HG02884 (cell line): ENCODE results near the gene HELQ.
"Not testable (repeated sequence)": the region's sequence is repeated elsewhere in the genome, so short reads cannot be mapped to it uniquely, and the experiment has no call there.

ENCODE experiments used
- ATAC-seq: cut with Tn5 transposase; IDR thresholded peaks from one replicate; pipeline ENCODE4 v1.9.1; 2021; ENCODE audit warnings: mild to moderate bottlenecking, moderate library complexity; ENCODE audit not compliant: unreplicated experiment

The HELQ gene

DNA sequence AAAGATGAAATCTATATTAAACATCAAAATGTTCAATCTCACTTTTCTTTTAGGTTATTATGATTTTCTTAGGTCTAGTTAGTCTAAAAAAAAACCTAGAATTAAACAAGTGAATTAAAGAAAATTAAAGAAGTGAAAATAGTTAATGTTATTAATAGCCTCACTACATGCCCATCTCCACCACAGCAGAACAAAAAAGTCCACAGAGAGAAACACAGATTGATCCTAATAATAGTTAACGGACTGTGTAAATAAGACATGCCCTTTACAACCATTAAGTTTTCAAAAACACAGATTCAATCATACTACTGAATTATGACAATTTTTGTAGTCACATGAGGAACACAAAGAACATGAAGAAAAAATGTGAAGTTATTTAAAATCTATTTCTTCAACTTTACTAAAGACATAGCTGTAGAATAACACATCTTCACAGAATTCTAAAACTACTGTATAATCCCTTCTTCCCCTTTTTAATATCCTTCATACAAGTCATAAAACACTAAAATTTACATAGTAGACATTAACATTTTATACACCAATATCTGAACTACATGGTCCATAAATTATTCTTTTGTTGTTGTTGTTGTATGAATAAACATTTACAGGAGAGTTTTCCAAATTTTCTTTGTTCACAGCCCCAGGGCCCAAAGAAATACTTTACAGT lies 15.3 kb downstream of the HELQ start:
- no peak for ATAC-seq

DNA sequence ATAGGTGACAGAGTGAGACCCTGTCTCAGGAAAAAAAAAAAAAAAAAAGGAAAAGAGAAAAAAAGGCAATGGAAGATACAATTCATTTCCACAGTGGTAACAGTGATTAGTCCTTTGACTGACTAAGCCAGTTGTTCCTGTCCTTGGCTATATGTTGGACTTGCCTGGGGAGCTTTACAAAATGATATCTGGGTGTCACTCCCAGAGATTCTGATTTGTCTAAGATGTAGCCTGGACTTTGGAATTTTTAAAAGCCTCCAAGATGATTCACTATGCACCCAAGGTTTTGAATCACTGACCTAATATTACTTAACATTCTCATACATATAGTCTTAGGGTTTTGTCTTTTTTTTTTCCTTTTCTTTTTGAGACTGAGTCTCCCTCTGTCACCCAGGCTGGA lies 16.9 kb downstream of the HELQ start:
- no peak for ATAC-seq

DNA sequence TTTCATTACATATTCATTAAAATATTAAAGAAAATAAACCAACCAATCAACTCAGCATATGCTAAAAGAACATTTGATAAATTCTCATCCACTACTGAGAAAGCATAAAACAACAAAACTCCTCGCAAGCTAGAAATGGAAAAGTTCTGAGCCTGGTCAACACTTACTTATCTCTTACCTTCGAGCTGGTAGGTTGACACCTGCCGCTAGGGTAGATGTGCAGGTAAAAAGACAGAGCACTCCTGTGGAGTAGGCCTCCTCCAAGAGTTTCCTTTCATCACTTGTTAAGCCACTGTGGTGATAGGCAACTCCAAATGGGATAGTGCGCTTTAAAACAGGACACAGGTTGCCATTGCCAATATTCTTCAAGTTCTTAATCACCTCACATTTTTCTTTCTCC lies 18.9 kb downstream of the HELQ start:
- no peak for ATAC-seq

DNA sequence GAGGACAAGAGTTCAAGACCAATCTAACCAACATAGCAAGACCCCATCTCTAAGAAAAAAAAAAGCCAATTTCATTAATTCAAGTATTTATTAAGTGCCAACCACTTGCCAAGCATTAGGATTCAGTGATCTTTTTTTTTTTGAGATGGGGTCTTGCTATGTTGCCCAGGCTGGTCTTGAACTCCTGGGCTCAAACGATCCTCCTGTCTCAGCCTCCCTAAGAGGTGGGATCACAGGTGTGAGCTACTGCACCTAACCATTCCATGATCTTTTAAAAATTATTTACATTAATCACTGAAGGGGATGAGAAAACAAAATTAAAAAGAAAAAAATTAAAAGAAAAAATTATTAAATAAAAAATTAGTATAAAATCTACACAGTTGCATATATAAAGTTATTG lies 24.4 kb downstream of the HELQ start:
- no peak for ATAC-seq

DNA sequence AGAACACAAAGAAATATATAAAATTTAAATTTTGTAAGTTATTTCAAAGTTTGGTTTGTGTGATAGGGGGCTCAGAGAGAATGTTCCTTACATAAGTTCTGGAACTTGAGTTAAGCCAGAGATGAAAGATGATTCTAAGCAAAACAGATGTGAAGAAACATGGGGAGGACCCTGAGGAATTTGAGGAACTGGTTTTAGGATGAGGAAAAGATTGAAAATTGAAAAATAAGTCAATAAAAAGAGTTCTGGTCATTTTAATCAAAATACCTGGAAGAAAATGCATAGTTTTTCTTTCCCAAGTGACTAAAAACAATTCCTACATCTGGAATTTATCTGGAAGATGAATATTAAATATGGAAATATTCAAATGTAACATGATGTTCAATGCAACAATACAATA lies 37.4 kb downstream of the HELQ start:
- ATAC-seq = no peak

DNA sequence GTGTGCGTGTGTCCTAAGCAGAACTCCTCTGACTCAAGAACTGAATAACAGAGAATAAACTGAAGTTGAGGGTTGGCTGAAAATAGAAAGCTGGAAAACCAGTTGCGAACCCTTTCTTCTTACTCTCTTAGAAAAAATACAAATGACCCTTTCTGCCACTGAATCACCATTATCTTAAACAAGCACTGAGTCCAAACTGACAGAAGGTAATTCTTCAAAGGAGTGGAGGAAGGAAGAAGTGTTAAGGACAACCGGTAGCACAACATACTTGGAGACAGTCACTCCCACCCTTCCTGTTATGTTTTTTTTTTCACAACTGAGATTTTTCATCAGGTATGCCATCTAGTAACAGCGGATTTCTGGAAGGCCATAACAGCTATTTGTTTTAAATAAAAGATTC lies 38.1 kb downstream of the HELQ start:
- no peak for ATAC-seq

DNA sequence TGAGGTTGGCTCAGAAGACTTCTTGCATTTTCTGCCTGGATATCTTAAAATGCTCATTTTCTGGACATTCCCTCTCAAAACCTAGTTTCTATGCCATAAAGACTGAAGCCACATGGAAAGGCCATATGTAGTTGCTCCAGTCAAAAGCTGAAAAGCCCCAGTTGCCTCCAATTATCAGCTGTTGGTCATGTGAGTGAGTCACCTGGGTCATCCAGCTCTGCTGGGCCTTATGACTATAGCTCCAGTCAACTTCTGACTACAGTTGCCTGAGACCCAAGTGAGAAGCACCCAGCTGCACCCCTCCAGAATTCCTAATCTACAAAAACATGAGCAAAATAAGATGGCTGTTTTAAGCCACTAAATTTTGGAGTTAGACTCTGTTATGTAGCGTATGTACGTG lies 41.9 kb downstream of the HELQ start:
- no peak for ATAC-seq

DNA sequence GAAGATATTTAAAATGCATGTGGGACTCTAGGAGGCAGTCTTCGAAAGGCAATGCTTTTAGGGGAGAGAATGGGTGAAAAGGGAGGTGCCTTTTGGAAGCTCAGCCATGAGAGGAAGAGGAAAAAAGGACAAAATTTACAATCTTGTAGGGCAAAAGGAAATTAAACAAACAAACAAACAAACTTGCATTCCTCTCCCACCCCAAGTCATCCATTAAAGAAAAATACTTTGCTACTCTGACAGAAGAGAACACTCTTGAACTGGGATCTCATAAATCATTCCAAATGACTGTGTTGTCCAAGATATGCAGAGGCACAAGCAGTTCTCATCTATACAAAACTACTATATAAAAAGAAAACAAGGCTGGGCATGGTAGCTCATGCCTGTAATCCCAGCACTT lies 46.7 kb downstream of the HELQ start:
- no peak for ATAC-seq

DNA sequence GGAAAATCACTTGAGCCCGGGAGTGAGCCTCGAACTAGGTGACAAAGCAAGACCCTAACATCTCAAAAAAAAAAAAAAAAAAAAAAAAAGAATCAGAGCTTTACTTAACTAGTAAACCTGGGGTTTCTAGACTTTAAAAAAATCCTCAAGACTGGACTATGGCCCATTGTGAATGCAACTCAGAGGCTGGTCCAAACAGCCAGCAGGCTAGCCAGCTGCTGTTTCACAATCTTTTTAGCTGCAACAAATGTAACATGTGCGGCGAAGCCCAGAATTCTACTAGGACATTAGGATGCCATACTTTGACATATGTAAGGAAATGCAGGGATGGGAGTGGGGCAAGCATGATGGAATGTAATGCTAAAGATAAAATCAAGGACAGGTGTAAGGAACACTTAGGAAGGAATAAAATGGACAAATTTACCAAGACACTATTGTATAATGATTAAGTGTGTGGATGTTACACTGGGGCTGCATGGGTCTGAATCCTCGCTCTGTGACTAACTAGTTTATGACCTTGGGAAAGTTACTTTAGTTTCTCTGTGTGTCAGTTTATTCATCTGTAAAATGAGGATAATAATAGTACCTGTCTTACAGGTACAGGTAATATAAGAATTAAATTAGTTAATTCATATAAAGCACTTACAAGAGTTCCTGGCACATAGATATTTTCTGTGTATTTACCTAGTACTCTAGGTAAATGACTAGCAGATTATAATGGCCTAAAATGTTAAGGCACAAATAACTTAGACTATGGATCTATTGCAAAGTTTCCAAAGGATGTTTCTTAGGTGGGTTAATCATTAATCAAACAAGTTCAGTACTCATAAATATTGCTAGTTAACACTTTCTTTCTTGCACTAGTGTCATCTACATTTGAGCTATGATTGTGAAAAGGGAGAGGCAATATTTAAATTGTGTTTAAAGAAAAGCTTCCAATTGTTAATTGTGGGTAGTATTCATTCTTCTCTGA lies 49.5 kb downstream of the HELQ start:
- no peak for ATAC-seq

DNA sequence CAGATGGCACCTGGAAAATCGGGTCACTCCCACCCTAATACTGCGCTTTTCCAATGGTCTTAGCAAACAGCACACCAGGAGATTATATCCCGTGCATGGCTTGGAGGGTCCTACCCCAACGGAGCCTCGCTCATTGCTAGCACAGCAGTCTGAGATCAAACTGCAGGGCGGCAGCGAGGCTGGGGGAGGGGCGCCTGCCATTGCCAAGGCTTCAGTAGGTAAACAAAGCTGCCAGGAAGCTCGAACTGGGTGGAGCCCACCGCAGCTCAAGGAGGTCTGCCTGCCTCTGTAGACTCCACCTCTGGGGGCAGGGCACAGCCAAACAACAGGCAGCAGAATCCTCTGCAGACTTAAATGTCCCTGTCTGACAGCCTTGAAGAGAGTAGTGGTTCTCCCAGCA lies 57.5 kb downstream of the HELQ start:
- ATAC-seq = not testable (repeated sequence)

DNA sequence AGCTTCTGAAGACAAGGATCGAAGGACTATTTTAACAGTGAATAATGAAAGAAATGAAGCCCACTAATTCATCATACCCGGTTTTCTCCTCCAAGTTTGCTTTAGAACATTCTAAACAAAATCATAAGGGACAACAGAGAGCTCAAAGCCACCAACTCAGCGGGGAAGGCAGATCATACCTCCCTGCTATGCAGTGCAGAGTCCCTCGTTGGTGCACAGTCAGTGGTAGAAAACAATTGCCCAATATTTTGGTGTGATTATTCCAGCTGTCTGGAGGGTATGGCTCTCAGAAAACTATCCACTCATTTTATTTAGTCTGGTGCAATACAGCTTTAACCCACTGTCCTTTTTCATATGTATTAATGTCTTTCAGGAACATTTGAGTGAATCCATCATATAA lies 61.7 kb downstream of the HELQ start:
- ATAC-seq = no peak

DNA sequence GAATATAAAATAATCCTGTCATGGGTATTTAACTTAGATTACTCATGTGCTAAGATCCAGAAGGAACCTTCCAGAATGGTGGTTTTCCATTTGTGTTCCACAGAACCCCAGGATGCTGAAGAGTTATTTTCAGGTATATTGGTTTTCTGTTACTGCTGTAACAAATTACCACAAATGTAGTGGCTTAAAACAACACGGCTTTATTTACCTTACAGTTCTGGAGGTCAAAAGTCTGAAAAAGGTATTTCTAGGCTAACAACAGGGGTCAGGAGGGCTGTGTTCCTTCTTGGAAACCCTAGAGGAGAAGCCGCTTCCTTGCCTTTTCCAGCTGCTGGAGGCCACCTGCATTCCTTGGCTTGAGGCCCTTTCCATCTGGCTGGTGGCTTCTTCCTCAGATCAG lies 63.1 kb downstream of the HELQ start:
- no peak for ATAC-seq

DNA sequence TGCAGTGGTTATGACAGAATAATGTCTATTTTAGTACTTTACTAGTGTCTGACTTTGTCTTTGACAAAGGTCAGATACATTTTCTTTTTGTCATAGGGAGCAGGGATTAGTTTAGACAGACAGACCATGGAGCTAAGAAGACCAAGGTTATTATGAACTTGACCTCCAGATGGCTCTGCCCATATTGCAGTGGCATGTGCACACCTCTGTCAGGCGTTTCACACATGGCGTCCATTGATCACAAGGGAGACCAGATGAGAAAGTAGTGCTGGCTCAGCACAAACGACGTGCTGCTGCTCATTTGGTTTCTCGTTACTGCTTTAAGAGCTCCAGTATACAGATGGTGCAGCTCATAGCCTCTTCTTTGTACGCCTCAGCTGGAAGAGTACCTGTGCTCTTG lies 64.7 kb downstream of the HELQ start:
- ATAC-seq = no peak

DNA sequence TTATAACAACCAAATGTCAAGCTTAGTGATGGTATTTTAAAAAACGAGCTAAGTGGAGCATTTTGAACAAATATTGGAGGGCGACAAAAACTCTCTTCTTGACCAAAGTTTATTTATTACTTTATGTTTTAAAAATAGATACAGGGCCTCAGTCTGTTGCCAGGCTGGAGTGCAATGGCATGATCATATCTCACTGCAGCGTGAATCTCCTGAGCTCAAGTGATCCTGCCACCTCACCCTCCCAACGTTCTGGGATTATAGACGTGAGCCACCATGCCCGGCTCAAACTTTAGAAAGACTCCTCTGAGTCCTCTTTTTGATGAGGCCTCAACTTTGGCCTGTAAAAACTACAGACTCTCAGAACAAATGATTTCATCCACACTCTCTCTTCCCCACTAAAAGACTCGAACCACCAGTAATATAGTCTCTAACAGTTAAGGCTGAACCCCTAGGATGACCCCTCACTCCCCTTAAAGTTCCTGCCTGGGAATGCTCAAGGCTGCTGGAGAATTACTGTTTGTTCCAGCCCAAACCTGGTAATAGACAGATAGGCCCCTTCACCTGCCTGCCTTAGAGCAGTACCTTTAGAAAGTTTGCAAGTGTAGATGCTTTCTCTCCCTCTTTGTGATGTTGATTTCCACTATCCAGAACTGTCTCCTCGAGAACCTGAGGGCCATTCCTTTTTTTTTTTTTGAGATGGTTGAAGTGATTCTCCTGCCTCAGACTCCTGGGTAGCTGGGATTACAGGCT lies 65.7 kb downstream of the HELQ start:
- no peak for ATAC-seq

DNA sequence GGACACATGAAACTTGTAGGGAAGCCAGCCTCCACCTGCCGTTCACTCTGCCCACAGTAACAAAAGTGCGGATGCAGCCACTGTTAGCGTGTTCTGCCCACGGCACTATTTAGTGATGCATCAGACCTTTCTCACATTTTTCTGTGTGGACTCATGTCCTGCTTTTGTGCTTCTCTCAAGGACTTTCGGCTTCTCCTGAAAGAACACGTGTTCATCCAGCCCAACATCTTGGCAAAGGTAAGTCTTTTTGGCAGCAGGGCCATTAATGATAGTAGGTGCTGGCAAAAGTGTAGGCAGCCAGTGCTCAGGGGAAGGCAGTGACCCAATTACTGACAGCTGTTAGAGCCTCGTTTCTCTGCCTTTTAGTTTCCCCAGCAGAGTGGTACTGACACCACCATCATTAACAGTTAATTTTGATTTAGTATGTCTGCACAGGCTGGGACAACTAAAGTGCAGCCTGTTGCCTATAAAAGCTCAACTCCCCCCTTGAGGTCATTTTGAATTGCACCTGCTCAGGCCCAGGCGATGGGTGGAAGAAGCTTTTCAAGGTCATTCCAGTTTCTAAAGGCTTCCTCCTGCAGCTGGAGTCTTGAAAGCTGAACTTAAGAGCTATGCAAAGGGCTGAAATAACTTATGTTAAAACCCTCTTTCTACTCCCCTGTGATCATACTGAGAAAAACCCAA lies 66.4 kb downstream of the HELQ start:
- ATAC-seq = no peak

DNA sequence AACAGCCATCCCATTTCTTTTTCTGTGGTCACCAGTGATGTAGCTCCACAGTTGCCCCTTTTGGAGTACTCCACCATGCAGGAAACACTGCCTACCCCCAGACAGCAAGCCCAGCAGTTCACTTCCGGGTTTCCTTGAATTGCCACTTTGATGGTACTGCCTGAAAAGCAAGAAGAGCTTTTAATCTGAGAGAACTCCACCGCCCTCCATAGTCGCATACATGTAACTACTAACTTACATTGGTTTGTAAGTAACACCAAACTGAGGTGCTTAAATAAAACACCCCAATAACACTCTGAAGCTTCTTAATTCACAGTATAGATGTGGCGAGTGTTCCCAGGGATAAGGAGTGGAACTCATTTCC lies 67.3 kb downstream of the HELQ start:
- ATAC-seq = no peak

DNA sequence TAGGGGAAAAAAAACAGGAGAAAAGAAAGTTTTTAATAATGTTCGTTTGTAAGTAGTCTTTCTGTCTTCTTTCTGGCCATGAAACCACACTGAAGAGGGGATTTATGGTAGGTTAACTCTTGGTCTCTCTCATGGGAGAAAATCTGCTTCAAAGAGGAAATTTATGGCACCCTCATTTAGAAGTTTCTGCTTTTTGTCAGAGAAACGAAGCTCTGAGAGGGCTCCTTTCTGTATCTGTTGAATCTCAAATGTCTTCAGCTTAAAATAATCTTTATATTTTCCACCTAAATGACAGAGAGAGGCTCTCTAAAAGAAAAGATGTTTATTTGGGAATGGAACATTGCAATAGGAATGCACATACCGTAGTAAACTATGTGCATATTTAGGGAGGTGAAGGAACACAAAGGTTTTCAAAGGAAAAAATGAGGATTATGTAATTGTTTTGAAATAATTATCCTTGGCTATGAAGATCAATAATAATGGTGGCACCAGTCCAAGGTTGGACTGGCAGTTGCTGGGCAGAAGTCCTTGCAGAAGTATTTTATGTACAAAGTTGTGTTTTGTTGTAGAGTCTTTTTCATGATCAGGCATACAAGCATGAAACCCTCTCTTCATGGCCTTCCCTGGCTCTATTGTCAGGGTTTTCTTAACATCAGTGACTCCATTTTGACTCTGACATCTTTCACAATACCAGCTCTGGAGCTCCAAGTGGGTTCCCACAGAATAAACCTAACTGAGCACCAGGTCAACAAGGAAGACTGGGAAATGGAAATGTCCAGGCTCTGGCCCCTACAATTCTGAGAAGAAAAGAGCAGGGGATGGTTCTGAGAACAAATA lies 67.9 kb downstream of the HELQ start:
- no peak for ATAC-seq

DNA sequence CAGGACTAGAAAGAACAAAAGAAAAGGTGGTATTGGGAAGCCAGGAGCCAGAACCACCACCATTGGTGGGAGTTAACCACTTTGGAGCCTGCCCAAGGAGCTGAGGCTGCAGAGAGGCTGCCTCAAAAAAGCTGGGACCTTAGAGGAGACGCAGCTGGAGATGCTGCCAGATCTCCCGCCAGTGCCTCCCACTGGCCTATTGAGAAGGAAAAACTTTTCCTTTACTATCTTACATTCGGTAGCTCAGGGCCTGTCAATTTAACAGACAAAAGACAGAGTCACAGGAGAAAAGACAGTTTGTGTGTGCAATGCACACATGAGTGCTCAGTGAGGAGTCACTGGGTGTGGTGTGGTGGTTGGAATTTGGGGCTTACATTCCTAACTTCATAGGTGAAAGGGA lies 68.6 kb downstream of the HELQ start:
- no peak for ATAC-seq

DNA sequence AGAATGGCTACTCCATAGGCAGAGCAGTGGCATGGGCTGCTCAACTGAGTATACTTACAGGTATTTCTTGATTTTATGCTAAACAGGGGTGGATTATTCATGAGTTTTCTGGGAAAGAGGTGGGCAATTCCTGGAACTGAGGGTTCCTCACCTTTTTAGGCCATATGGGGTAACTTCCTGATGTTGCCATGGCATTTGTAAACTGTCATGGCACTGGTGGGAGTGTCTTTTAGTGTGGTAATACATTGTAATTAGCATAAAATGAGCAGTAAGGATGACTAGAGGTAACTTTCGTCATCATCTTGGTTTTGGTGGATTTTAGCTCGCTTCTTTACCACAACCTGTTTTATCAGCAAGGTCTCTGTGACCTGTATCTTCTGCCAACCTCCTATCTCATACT lies 72.8 kb downstream of the HELQ start:
- no peak for ATAC-seq

DNA sequence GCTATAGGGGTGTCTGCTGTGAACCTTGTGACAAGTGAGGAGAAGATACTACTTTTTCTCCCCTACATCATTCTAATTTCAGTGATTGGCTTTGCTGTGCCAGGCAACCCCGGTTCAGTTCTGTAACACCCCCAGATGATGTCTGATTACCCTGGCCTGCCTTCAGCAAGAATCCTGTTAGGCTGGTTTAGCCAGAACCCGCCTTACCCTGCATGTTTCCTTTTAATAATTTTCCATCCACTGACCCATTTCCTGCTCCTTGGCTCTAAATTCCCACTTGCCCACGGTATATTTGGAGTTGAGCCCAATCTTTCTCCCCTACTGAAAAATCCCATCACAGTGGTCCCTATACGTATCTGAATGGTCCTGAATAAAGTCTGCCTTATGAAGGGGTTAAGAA lies 74.5 kb downstream of the HELQ start:
- no peak for ATAC-seq
